Osteoblast (primary cell): ENCODE data around the gene SYCP1. TPM values are rescaled to one million over a fixed set of nuclear protein-coding genes. Genes with fewer than 3 reads are reported as not detected.
A peak's percentile ranks its signal among the peaks of the same experiment; 100 is the strongest.

Experiments
- DNase-seq: peaks from one replicate; pipeline ENCODE4 v3.0.0; 2011; ENCODE audit warnings: low spot score, mixed read lengths; ENCODE audit not compliant: insufficient read length; ENCODE audit errors: missing footprints
- H2AFZ ChIP-seq: 2 replicates; pipeline ENCODE4 v1.6.0; 2011; ENCODE audit warnings: mild to moderate bottlenecking, low read length
- H3K27ac ChIP-seq: 2 replicates; pipeline ENCODE4 v1.5.1; 2011; ENCODE audit warnings: mild to moderate bottlenecking, low read depth, low read length, moderate library complexity
- H3K27me3 ChIP-seq: 2 replicates; pipeline ENCODE4 v1.6.0; 2012; ENCODE audit warnings: mild to moderate bottlenecking, control low read depth, inconsistent platforms, low read length, moderate library complexity; ENCODE audit not compliant: insufficient read depth
- H3K36me3 ChIP-seq: 2 replicates; pipeline ENCODE4 v1.5.1; 2011; ENCODE audit warnings: mild to moderate bottlenecking, low read length, control low read depth, moderate library complexity; ENCODE audit not compliant: insufficient read depth
- H3K4me1 ChIP-seq: 2 replicates; pipeline ENCODE4 v1.5.1; 2011; ENCODE audit warnings: mild to moderate bottlenecking, low read length, control low read depth, moderate library complexity; ENCODE audit not compliant: insufficient read depth
- H3K4me2 ChIP-seq: 2 replicates; pipeline ENCODE4 v1.6.0; 2011; ENCODE audit warnings: mild to moderate bottlenecking, low read length; ENCODE audit not compliant: insufficient read depth
- H3K4me3 ChIP-seq: fragments of 200-600 bp; sonication (generic); 3 replicates; pipeline ENCODE4 v1.5.1; 2012; ENCODE audit warnings: mild to moderate bottlenecking, low read length, inconsistent platforms; ENCODE audit not compliant: insufficient read depth
- H3K79me2 ChIP-seq: 2 replicates; pipeline ENCODE4 v1.6.0; 2012; ENCODE audit warnings: mild to moderate bottlenecking, low read length, control low read depth, inconsistent platforms; ENCODE audit not compliant: insufficient read depth
- H3K9me3 ChIP-seq: 2 replicates; pipeline ENCODE4 v1.5.1; 2011; ENCODE audit warnings: low read depth, low read length, control low read depth
- H4K20me1 ChIP-seq: 2 replicates; pipeline ENCODE4 v1.6.0; 2012; ENCODE audit warnings: mild to moderate bottlenecking, low read length, control low read depth; ENCODE audit not compliant: insufficient read depth
- CTCF ChIP-seq: IDR thresholded peaks from 2 replicates; pipeline ENCODE4 v1.5.1; 2011; ENCODE audit warnings: mild to moderate bottlenecking, low read depth, low read length, moderate library complexity; ENCODE audit errors: extremely low read depth
- total RNA-seq: library from RNA; depleted of rRNA; stranded (reverse); fragments of >200 nt; gene quantifications from 2 replicates; pipeline ENCODE4 v1.2.3, GENCODE V29; 2012

The SYCP1 gene, protein sequence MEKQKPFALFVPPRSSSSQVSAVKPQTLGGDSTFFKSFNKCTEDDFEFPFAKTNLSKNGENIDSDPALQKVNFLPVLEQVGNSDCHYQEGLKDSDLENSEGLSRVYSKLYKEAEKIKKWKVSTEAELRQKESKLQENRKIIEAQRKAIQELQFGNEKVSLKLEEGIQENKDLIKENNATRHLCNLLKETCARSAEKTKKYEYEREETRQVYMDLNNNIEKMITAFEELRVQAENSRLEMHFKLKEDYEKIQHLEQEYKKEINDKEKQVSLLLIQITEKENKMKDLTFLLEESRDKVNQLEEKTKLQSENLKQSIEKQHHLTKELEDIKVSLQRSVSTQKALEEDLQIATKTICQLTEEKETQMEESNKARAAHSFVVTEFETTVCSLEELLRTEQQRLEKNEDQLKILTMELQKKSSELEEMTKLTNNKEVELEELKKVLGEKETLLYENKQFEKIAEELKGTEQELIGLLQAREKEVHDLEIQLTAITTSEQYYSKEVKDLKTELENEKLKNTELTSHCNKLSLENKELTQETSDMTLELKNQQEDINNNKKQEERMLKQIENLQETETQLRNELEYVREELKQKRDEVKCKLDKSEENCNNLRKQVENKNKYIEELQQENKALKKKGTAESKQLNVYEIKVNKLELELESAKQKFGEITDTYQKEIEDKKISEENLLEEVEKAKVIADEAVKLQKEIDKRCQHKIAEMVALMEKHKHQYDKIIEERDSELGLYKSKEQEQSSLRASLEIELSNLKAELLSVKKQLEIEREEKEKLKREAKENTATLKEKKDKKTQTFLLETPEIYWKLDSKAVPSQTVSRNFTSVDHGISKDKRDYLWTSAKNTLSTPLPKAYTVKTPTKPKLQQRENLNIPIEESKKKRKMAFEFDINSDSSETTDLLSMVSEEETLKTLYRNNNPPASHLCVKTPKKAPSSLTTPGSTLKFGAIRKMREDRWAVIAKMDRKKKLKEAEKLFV
- not detected in 2 replicates for total RNA-seq

DNA sequence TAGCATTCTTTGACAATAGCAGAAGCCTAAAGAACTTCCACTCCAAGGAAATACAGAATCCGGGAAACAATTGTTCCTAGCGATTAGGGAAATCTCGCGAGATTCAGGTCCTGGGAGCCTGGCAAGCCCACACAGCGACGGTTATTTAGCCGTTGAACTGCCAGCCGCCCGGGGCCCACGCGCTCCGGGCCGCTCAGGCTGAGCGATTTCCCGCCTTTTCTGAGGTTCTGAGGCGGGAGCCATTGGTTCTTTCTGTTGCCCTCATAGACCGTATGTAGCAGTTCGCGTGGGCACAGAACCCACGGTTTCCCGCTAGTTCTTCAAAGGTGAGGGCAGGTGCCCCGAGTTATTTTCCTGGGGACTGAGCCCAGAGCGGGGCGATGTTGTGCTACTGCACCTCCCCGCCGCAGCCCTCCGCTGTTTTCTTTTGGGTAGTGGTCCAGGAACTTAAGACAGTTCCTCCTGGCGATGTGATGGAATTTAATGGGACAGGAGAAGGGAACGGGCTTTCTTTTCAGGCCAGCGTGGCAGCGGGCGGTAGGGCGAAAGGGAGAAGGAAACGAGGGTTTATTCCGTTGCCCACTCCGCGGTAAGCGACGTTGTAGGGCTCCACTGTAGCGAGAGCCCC, at the start of gene SYCP1:
Gene SYCP1 (plus strand): TSS at position 171 of the 628 bp plus-strand sequence. CDS start 602 bp downstream, outside the sequence.
- no peak for DNase-seq
- Histone ChIP-seq H3K9me3 (no peaks in the 10 kb centered on the region), H2AFZ (peak within 1 kb of the TSS; percentile 11), H3K79me2 (no peaks in the 10 kb centered on the region), H3K36me3 (no peaks in the 10 kb centered on the region), H3K27me3 (peaks cover 25% of the 10 kb centered on the region), H3K4me1 (no peaks in the 10 kb centered on the region), H4K20me1 (no peaks in the 10 kb centered on the region), H3K4me2 (peak within 1 kb of the TSS; percentile 55), H3K27ac (no peak within 1 kb of the TSS), H3K4me3 (peak within 1 kb of the TSS; percentile 15)
- no peak for TF ChIP-seq CTCF

DNA sequence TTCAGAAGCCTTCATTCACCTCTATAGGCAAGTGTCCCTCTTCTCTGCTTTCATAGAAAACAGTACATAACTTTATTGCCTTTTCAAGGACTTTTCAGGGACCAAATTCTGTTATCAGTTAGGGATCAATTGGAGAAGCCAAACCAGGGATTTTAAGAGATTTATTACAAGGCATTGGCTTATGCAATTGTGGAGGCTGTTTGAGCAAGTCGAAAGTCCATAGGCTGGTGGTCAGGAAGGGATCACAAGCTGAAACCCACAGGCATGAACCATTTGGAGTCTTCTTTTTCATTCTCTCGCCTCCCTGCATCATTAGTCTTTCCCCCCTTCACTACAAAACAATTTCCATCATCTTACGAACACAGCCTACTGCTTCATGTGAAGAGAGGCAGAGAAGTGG, 34.8 kb upstream of the SYCP1 start:
- no peaks in the 10 kb centered on the region for H3K9me3 ChIP-seq
- no peak for TF ChIP-seq CTCF
- H3K27ac ChIP-seq, result no peak overlapping the region
- no peak overlapping the region for H2AFZ ChIP-seq
- H3K27me3 ChIP-seq, result peaks cover 3% of the 10 kb centered on the region
- H3K36me3 ChIP-seq, result no peaks in the 10 kb centered on the region
- no peak for DNase-seq
- H3K4me1 ChIP-seq, result no peaks in the 10 kb centered on the region
- no peaks in the 10 kb centered on the region for H4K20me1 ChIP-seq
- no peak overlapping the region for H3K4me3 ChIP-seq
- H3K4me2 ChIP-seq, result no peak overlapping the region
- no peaks in the 10 kb centered on the region for H3K79me2 ChIP-seq

DNA sequence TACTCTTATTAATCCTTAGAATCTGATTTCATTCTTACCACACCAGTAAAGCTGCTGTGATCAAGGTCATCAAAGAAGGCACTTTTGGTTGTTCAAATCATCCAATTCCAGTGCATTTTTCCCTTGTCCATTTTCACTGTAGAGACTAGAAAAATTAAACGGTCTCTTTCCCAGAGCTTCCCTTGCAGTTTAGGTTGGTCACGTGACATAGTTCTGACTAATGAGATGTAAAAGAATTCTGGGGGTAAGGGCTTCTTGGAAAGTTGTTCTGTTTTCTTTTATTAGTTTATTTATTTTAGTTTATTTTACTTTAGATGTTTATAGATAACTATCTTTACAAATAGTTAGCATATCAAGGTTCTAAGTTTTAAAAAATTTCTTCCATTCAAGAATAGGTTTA, 34.3 kb upstream of the SYCP1 start:
- peaks cover 3% of the 10 kb centered on the region for H3K27me3 ChIP-seq
- no peaks in the 10 kb centered on the region for H4K20me1 ChIP-seq
- H3K79me2 ChIP-seq, result no peaks in the 10 kb centered on the region
- H3K4me3 ChIP-seq, result no peak overlapping the region
- H3K27ac ChIP-seq, result no peak overlapping the region
- H3K4me2 ChIP-seq, result no peak overlapping the region
- no peaks in the 10 kb centered on the region for H3K36me3 ChIP-seq
- no peak for TF ChIP-seq CTCF
- no peaks in the 10 kb centered on the region for H3K9me3 ChIP-seq
- H2AFZ ChIP-seq, result no peak overlapping the region
- H3K4me1 ChIP-seq, result no peaks in the 10 kb centered on the region
- no peak for DNase-seq
